Measurements from ENCODE around the gene DPYSL3. TPM values are rescaled to one million over a fixed set of nuclear protein-coding genes. Genes with fewer than 3 reads are reported as not detected.

DPYSL3 gene
- total RNA-seq, result 127 and 148 TPM in 2 replicates

DNA sequence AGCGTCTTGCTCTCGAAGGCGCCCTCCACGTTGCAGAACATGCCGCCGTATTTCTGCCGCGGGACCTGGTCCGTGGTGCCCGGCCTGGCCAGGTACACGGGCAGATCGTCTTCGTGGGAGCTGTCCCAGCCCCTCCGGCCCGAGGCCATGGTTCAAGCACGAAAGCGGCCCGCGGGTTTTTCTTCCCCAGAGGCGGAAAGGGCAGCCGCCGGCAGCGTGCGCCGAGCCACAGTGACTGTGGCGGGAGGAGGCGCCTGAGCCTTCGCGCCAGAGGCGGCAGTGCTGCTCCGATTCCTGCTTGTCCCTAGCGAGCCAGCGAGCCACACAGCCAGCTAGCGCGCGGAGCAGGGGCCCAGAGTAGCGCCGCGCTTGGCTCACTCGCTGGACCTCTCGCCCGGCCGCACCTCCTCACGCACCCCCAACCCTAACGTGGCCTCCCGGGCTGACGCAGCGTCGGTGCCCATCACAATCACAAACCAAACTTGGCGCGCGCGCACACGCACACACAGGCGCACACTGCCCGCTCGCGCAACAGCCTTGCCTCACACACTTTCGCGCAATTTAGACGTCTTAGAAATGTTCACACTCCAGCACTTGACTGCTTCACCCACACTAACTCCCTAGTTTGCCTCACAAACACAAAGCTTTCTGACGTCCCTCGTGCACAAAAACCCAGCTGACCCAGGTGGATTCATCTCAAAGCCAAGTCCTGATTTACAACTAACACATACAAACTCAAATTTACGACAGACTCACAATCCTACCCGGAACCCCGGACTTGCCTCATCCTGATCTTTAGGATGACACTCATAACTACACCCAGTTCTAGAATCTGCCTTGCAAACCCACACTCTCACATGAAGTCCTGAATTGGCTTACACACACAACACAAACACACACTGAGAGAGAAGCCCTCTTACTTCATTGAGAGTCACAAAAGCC, at the start of gene DPYSL3:
Gene DPYSL3 (minus strand): TSS at position 359 of the 942 bp plus-strand sequence. CDS start 210 bp downstream, at position 149.

Small RNA genes within 50 kb of the gene (small RNA-seq; reads per million reads assigned to genes)
- gene AC011373.1, result not detected

Measured in thoracic aorta endothelial cell (primary cell).